GM12872 (cell line): Measurements from ENCODE around the gene PPARGC1A.

Experiments used
- CTCF ChIP-seq: IDR thresholded peaks from 3 replicates; pipeline ENCODE4 v1.5.1; 2011; ENCODE audit warnings: low read depth, mild to moderate bottlenecking, low read length, moderate library complexity; ENCODE audit not compliant: insufficient read depth

Gene PPARGC1A

DNA sequence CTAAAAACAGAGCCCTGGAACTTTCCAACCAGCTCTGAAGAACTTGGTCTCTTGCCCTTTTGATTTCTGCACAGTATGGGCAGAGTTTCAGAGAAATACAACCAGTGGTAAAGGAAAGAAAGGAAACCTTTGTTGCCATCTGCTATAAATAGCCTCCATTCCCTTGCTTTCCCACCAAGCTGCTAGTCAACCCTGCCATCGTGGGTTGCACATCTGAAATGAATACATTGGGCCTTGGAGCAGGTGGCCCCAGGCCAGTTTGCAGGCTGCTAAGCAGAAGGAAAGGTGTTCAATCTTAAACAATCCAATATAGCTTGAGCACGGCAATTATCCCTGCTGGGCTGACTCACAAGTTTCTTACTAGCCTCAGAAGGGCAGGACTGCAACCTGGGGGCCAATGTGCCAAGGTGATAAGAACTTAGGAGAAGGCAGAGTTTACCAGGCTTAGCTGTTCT, 142.5 kb downstream of the PPARGC1A start:
- TF ChIP-seq CTCF: no peak

DNA sequence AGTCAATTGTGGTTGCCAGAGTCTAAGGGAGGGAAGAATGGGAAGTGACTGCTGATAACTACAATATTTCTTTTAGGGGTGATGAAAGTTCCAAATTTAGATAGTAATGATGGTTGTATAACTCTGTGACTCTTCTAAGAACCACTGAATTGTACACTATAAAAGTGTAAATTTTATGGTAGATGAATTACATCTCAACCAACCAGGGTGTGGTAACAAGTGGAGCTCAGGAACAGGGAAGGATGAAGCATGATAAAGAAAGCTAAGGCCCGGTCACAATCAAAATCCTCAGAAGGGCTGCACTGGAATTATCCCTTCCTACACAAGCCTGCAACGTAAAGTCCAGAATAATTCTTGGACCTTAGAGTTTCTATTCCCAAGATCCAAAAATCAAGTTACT, 143.2 kb downstream of the PPARGC1A start:
- no peak for TF ChIP-seq CTCF

DNA sequence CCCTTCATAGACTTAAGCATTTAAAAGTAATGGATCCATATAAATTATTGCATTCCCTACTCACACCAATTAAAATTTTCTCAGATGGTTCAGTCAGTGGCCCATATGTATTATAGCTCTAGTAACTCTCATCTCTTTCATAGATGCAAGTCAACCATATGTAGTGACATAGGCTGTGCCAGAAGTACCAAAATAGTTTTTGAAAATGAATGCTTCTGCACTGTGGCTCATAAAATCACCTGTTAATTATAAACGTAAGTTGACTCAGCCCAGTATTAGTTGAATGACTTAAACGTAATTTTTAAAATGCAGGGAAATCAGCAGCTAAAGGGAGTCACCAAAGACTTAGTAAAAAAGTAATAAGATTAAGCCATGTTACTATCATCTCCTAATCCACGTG, 143.8 kb downstream of the PPARGC1A start:
- no peak for TF ChIP-seq CTCF

- no peak for TF ChIP-seq CTCF
Observed at GRCh38 chr4:23745377-23745776, 144.5 kb downstream of the PPARGC1A start.
